Measurements from ENCODE around the gene TMEM184A. TPM values are rescaled to one million over a fixed set of nuclear protein-coding genes. Genes with fewer than 3 reads are reported as not detected.

TMEM184A gene
- total RNA-seq, 1 donor from 2014 or later, result 129 TPM

GRCh38 chr7:1510780-1511154 is 45.2 kb downstream of the TMEM184A start:
- H3K36me3 ChIP-seq, result no peaks in the 10 kb centered on the region
- H3K4me1 ChIP-seq, result peaks cover 22% of the 10 kb centered on the region
- H3K27ac ChIP-seq, result no peak overlapping the region
- no peak overlapping the region for H3K4me3 ChIP-seq
- intact Hi-C loops (cut with DNase I), result no loop called here
- no peak for DNase-seq (ENCODE audit: extremely low spot score in 2 of 2)
- no peaks in the 10 kb centered on the region for H3K27me3 ChIP-seq
- TF ChIP-seq CTCF (IDR thresholded peaks at IDR 0.05), result no peak
- no peak for TF ChIP-seq POLR2AphosphoS5 (IDR thresholded peaks at IDR 0.05; ENCODE audit: insufficient read depth in 1 of 2, low read depth in 1 of 2)
- TF ChIP-seq POLR2A (IDR thresholded peaks at IDR 0.05), result no peak
- H3K9me3 ChIP-seq, result no peaks in the 10 kb centered on the region

GRCh38 chr7:1509226-1509625 is 46.8 kb downstream of the TMEM184A start:
- no peaks in the 10 kb centered on the region for H3K36me3 ChIP-seq
- DNase-seq (ENCODE audit: extremely low spot score in 2 of 2), result no peak
- no peak overlapping the region for H3K27ac ChIP-seq
- H3K27me3 ChIP-seq, result no peaks in the 10 kb centered on the region
- intact Hi-C loops (cut with DNase I), result loop anchor here (10.0 kb wide), 1 partner anchor 56 kb away; no protein-coding TSS in a partner anchor
- peaks cover 19% of the 10 kb centered on the region for H3K4me1 ChIP-seq
- H3K9me3 ChIP-seq, result no peaks in the 10 kb centered on the region
- H3K4me3 ChIP-seq, result no peak overlapping the region
- no peak for TF ChIP-seq POLR2AphosphoS5 (IDR thresholded peaks at IDR 0.05; ENCODE audit: insufficient read depth in 1 of 2, low read depth in 1 of 2)
- no peak for TF ChIP-seq POLR2A (IDR thresholded peaks at IDR 0.05)
- no peak for TF ChIP-seq CTCF (IDR thresholded peaks at IDR 0.05)

- peaks cover 15% of the 10 kb centered on the region for H3K4me1 ChIP-seq
- H3K9me3 ChIP-seq, result no peaks in the 10 kb centered on the region
- TF ChIP-seq POLR2AphosphoS5 (IDR thresholded peaks at IDR 0.05; ENCODE audit: insufficient read depth in 1 of 2, low read depth in 1 of 2) (no peak), CTCF (IDR thresholded peaks at IDR 0.05) (no peak), POLR2A (IDR thresholded peaks at IDR 0.05) (no peak)
- no peak for DNase-seq (ENCODE audit: extremely low spot score in 2 of 2)
- H3K4me3 ChIP-seq, result no peak overlapping the region
- intact Hi-C loops (cut with DNase I), result loop anchor here (10.0 kb wide), 1 partner anchor 56 kb away; no protein-coding TSS in a partner anchor
- no peak overlapping the region for H3K27ac ChIP-seq
- H3K27me3 ChIP-seq, result no peaks in the 10 kb centered on the region
- H3K36me3 ChIP-seq, result no peaks in the 10 kb centered on the region
These were observed 47.7 kb downstream of the TMEM184A start for GRCh38 chr7:1508277-1508758.

GRCh38 chr7:1505731-1506550 is 50.1 kb downstream of the TMEM184A start:
- Histone ChIP-seq H3K27ac (no peak overlapping the region), H3K4me1 (peaks cover 26% of the 10 kb centered on the region), H3K4me3 (no peak overlapping the region), H3K36me3 (peaks cover 0 to 18% of the 10 kb centered on the region in 2 donors), H3K27me3 (no peaks in the 10 kb centered on the region), H3K9me3 (no peaks in the 10 kb centered on the region)
- TF ChIP-seq POLR2A (IDR thresholded peaks at IDR 0.05) (no peak), CTCF (IDR thresholded peaks at IDR 0.05) (no peak), POLR2AphosphoS5 (IDR thresholded peaks at IDR 0.05; ENCODE audit: insufficient read depth in 1 of 2, low read depth in 1 of 2) (no peak)
- intact Hi-C loops (cut with DNase I), result loop anchor here (10.0 kb wide), 1 partner anchor 59 kb away; no protein-coding TSS in a partner anchor
- no peak for DNase-seq (ENCODE audit: extremely low spot score in 2 of 2)
